ENCODE measurements around the gene SPACA4. TPM values are rescaled to one million over a fixed set of nuclear protein-coding genes. Genes with fewer than 3 reads are reported as not detected.

The SPACA4 gene
- total and polyA plus RNA-seq, 9 of the 15 experiments (the other 6 are each of a cell fraction or from before 2014, with no cell fraction given): not detected

GRCh38 chr19:48573163-48573505, 33.4 kb upstream of the SPACA4 start (continued):
- TF ChIP-seq, protein P1, sequence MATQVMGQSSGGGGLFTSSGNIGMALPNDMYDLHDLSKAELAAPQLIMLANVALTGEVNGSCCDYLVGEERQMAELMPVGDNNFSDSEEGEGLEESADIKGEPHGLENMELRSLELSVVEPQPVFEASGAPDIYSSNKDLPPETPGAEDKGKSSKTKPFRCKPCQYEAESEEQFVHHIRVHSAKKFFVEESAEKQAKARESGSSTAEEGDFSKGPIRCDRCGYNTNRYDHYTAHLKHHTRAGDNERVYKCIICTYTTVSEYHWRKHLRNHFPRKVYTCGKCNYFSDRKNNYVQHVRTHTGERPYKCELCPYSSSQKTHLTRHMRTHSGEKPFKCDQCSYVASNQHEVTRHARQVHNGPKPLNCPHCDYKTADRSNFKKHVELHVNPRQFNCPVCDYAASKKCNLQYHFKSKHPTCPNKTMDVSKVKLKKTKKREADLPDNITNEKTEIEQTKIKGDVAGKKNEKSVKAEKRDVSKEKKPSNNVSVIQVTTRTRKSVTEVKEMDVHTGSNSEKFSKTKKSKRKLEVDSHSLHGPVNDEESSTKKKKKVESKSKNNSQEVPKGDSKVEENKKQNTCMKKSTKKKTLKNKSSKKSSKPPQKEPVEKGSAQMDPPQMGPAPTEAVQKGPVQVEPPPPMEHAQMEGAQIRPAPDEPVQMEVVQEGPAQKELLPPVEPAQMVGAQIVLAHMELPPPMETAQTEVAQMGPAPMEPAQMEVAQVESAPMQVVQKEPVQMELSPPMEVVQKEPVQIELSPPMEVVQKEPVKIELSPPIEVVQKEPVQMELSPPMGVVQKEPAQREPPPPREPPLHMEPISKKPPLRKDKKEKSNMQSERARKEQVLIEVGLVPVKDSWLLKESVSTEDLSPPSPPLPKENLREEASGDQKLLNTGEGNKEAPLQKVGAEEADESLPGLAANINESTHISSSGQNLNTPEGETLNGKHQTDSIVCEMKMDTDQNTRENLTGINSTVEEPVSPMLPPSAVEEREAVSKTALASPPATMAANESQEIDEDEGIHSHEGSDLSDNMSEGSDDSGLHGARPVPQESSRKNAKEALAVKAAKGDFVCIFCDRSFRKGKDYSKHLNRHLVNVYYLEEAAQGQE (IDR thresholded peaks at IDR 0.05; ENCODE audit: borderline replicate concordance): no peak
- TF ChIP-seq, protein P1 (CRISPR knock-in tag; IDR thresholded peaks at IDR 0.05; ENCODE audit: low read depth): no peak
- TF ChIP-seq KLF13 (tag; IDR thresholded peaks at IDR 0.05; ENCODE audit: borderline replicate concordance, low read depth) (no peak), ZNF311 (CRISPR knock-in tag; IDR thresholded peaks at IDR 0.05) (no peak), ZNF780A (CRISPR knock-in tag; IDR thresholded peaks at IDR 0.05) (no peak), TAF15 (IDR thresholded peaks at IDR 0.05; ENCODE audit: low read depth, low read length) (no peak), TSHZ1 (CRISPR knock-in tag; IDR thresholded peaks at IDR 0.05) (no peak), ZFP30 (CRISPR knock-in tag; IDR thresholded peaks at IDR 0.05; ENCODE audit: borderline replicate concordance) (no peak), DIDO1 (tag; IDR thresholded peaks at IDR 0.05; ENCODE audit: low read depth) (no peak)
- TF ChIP-seq, protein P2, sequence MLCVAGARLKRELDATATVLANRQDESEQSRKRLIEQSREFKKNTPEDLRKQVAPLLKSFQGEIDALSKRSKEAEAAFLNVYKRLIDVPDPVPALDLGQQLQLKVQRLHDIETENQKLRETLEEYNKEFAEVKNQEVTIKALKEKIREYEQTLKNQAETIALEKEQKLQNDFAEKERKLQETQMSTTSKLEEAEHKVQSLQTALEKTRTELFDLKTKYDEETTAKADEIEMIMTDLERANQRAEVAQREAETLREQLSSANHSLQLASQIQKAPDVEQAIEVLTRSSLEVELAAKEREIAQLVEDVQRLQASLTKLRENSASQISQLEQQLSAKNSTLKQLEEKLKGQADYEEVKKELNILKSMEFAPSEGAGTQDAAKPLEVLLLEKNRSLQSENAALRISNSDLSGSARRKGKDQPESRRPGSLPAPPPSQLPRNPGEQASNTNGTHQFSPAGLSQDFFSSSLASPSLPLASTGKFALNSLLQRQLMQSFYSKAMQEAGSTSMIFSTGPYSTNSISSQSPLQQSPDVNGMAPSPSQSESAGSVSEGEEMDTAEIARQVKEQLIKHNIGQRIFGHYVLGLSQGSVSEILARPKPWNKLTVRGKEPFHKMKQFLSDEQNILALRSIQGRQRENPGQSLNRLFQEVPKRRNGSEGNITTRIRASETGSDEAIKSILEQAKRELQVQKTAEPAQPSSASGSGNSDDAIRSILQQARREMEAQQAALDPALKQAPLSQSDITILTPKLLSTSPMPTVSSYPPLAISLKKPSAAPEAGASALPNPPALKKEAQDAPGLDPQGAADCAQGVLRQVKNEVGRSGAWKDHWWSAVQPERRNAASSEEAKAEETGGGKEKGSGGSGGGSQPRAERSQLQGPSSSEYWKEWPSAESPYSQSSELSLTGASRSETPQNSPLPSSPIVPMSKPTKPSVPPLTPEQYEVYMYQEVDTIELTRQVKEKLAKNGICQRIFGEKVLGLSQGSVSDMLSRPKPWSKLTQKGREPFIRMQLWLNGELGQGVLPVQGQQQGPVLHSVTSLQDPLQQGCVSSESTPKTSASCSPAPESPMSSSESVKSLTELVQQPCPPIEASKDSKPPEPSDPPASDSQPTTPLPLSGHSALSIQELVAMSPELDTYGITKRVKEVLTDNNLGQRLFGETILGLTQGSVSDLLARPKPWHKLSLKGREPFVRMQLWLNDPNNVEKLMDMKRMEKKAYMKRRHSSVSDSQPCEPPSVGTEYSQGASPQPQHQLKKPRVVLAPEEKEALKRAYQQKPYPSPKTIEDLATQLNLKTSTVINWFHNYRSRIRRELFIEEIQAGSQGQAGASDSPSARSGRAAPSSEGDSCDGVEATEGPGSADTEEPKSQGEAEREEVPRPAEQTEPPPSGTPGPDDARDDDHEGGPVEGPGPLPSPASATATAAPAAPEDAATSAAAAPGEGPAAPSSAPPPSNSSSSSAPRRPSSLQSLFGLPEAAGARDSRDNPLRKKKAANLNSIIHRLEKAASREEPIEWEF (CRISPR knock-in tag; IDR thresholded peaks at IDR 0.05): no peak
